Stimulated activated CD8-positive, alpha-beta memory T cell treated with anti-CD3 and anti-CD28 coated beads, Interleukin-7, amount 100 ng/mL, for 4 hours (primary cell): ENCODE measurements around the gene DNAJC18.
A peak's percentile ranks its signal among the peaks of the same experiment; 100 is the strongest.
"Not testable (repeated sequence)": the region's sequence is repeated elsewhere in the genome, so short reads cannot be mapped to it uniquely, and the experiment has no call there.

ENCODE experiments used
- DNase-seq, 2 donors: peaks; one replicate each; pipeline ENCODE4 v3.0.0-alpha.2; 2020; ENCODE audit warnings: low read depth in 2 of 2

DNAJC18 gene

GRCh38 chr5:139439013-139439903, at the start of gene DNAJC18:
Gene DNAJC18, minus strand, starts transcription at chr5:139439525. Its CDS starts 80 bp downstream, at chr5:139439445.
- peak; percentile 78 to 83 for DNase-seq

DNA sequence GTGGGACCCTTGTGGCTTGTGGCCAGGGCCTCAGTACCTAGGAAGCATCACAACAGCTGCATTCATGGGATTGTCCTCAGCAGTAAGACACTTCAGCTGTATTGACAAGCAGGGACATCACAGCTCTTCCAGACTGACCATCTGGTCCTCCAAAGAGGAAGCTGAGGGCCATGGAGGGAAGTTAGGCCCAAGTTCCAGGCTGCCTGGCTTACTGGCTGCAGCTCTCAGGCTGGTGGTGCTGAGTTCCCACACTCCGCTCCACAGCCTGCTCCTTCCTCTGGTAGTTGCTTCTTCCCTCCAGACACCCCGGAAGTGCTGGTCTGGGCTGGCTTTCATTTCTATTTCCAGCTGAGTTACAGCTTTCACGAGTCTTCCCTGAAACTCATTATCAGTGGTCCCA, 48.9 kb upstream of the DNAJC18 start:
- no peak for DNase-seq

GRCh38 chr5:139486201-139486600, 46.9 kb upstream of the DNAJC18 start:
- no peak for DNase-seq

DNA sequence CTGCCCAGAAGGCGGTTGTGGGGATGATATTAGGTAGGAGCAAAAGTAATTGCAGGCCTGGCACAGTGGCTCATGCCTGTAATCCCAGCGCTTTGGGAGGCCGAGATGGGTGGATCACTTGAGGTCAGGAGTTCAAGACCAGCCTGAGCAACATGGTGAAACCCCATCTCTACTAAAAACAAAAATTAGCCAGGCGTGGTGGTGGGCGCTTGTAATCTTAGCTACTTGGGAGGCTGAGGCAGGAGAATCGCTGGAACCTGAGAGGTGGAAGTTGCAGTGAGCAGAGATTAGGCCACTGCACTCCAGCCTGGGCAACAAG, 43.5 kb upstream of the DNAJC18 start:
- not testable (repeated sequence) for DNase-seq

- peak in 1 of 2 donors; percentile 18 for DNase-seq
Observed at GRCh38 chr5:139482050-139482889, 42.9 kb upstream of the DNAJC18 start, which contains the start of gene STING1. Gene STING1, minus strand, starts transcription at chr5:139482758. Its CDS starts 1,054 bp downstream, at chr5:139481704.

DNA sequence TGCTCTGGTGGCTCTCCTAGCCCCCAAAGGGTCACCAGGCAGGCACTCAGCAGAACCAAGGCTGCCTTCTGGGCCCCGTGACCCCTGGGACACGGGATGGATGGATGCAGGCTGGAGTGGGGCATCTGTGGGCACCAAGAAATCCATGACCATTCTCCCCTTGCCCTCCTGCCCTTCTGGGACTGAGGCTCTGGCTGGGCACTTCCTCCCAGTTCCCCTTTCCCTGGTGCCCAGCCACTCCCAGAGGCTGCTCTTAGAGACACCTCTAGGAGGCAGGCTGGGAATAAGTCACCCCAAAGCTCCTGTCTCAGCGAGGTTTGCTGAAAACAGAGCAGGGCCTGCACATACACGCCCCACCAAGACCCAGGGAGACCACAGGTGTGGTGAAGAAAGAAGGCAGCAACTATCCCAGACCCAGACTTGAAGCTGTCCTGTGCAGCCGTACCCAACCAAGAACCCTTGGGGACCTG, 42.3 kb upstream of the DNAJC18 start:
- no peak for DNase-seq

GRCh38 chr5:139481122-139481533, 41.8 kb upstream of the DNAJC18 start:
- DNase-seq = no peak

- DNase-seq = not testable (repeated sequence)
Observed at GRCh38 chr5:139479729-139480128, 40.4 kb upstream of the DNAJC18 start.

GRCh38 chr5:139478657-139479423, 39.5 kb upstream of the DNAJC18 start:
- not testable (repeated sequence) for DNase-seq

- no peak for DNase-seq
Observed at GRCh38 chr5:139475865-139476617, 36.7 kb upstream of the DNAJC18 start.

DNA sequence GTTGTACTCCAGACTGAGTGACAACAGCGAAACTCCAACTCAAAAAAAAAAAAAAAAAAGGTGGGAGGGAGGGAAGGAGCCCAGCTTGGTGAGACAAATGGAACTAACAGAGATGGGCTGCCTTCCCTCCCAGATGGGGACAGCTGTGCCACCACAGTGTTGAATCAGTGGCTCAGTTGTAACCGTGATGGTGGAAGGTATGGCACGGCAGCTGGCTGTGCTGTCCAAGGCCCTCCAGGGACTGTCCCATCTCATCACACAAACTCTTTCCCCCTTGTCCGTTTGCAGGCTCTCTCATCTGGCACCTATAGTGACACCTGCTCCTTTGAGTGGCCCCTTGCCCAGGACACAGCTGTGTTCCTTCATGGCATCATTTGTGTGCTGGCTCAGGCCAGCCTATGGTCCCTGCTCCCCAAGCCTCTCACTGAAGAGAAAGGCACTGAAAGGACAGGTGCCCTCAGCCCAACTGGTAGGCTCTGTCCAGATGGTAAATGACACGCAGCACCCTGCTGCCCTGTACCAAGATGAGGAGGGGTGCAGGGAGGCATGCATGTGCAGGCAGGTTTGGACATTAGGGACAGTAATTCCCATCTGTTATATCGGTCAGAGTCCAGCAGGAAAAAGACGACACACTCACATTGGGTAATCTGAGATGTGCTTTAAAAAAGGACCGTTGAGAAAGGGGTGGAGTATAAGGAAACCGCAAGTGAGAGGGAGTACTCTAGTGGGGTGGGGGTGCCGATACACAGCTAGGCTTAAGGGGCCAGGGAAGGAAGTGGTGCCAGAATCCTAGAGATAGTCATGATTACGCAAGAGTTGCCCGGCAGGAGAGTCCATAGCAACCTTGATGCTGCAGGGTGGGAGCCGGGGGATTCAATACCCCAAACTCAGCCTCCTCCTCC, 35.8 kb upstream of the DNAJC18 start:
- DNase-seq = no peak

- no peak for DNase-seq
Observed at GRCh38 chr5:139473565-139473964, 34.2 kb upstream of the DNAJC18 start.

- no peak for DNase-seq
Observed at GRCh38 chr5:139473105-139473504, 33.8 kb upstream of the DNAJC18 start.

- no peak for DNase-seq
Observed at GRCh38 chr5:139472386-139473030, 33.2 kb upstream of the DNAJC18 start.

- no peak for DNase-seq
Observed at GRCh38 chr5:139470821-139471300, 31.5 kb upstream of the DNAJC18 start, which contains the start of gene SMIM33. Gene SMIM33, plus strand, starts transcription at chr5:139471004. Its CDS starts 118 bp downstream, at chr5:139471122.

- no peak for DNase-seq
Observed at GRCh38 chr5:139468421-139468931, 29.2 kb upstream of the DNAJC18 start.

- no peak for DNase-seq
Observed at GRCh38 chr5:139462586-139463276, 23.4 kb upstream of the DNAJC18 start, which contains the start of gene ECSCR. Gene ECSCR, minus strand, starts transcription at chr5:139462743. Its CDS starts 73 bp downstream, at chr5:139462670.

- DNase-seq = no peak
Observed at GRCh38 chr5:139461698-139462097, 22.4 kb upstream of the DNAJC18 start.
